ENCODE data around the gene SAMMSON.

SAMMSON gene

GRCh38 chr3:70086336-70086735 lies 86.8 kb downstream of the SAMMSON start:
- TF ChIP-seq FOXP2 (optimal IDR thresholded peaks at IDR 0.05; ENCODE audit: borderline replicate concordance, extremely low read depth, extremely low read length, insufficient read depth) (no peak), TAF1 (IDR thresholded peaks at IDR 0.05; ENCODE audit: borderline replicate concordance, insufficient read depth, low read length) (no peak), POLR2AphosphoS5 (IDR thresholded peaks at IDR 0.05; ENCODE audit: low read depth, low read length) (no peak), SIN3A (IDR thresholded peaks at IDR 0.05; ENCODE audit: borderline replicate concordance, insufficient read depth, low read length) (no peak)
- TF ChIP-seq, protein P1, sequence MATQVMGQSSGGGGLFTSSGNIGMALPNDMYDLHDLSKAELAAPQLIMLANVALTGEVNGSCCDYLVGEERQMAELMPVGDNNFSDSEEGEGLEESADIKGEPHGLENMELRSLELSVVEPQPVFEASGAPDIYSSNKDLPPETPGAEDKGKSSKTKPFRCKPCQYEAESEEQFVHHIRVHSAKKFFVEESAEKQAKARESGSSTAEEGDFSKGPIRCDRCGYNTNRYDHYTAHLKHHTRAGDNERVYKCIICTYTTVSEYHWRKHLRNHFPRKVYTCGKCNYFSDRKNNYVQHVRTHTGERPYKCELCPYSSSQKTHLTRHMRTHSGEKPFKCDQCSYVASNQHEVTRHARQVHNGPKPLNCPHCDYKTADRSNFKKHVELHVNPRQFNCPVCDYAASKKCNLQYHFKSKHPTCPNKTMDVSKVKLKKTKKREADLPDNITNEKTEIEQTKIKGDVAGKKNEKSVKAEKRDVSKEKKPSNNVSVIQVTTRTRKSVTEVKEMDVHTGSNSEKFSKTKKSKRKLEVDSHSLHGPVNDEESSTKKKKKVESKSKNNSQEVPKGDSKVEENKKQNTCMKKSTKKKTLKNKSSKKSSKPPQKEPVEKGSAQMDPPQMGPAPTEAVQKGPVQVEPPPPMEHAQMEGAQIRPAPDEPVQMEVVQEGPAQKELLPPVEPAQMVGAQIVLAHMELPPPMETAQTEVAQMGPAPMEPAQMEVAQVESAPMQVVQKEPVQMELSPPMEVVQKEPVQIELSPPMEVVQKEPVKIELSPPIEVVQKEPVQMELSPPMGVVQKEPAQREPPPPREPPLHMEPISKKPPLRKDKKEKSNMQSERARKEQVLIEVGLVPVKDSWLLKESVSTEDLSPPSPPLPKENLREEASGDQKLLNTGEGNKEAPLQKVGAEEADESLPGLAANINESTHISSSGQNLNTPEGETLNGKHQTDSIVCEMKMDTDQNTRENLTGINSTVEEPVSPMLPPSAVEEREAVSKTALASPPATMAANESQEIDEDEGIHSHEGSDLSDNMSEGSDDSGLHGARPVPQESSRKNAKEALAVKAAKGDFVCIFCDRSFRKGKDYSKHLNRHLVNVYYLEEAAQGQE (IDR thresholded peaks at IDR 0.05; ENCODE audit: insufficient read depth in 1 of 2, low read depth in 2 of 2, low read length in 2 of 2) = no peak

DNA sequence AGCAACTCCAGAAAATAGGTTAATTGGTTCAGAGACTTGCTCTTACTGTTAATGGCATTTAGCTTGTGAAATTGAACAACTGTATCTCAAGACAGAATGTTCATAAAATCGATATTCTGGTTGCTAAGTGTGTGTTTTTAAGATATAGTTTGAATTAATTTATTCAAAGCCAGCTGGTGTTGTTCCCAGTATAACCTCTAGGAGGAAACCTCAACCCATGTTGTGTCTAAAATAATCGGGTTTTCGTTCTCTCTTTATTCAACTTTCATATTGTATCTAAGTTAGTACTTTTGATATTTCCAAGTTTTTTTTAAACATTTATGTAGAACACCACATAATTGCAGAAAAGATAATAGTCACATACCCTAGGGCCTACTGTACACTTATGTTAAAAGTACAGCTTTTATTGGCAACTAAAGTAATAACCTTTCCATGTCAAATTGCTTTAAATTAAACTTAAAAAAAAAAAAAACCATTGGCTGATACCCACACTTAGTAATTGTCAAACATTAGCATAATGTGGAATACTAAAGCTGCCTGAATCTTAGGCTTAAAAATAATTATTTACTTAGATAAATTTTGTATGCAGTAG lies 90.9 kb downstream of the SAMMSON start:
- TF ChIP-seq POLR2AphosphoS5 (IDR thresholded peaks at IDR 0.05; ENCODE audit: low read depth, low read length) = no peak

- TF ChIP-seq TAF1 (IDR thresholded peaks at IDR 0.05; ENCODE audit: borderline replicate concordance, insufficient read depth, low read length) = no peak
- no peak for TF ChIP-seq SIN3A (IDR thresholded peaks at IDR 0.05; ENCODE audit: borderline replicate concordance, insufficient read depth, low read length)
- TF ChIP-seq, protein P1 (IDR thresholded peaks at IDR 0.05; ENCODE audit: insufficient read depth in 1 of 2, low read depth in 2 of 2, low read length in 2 of 2) = no peak
- TF ChIP-seq POLR2AphosphoS5 (IDR thresholded peaks at IDR 0.05; ENCODE audit: low read depth, low read length) = no peak
- TF ChIP-seq FOXP2 (optimal IDR thresholded peaks at IDR 0.05; ENCODE audit: borderline replicate concordance, extremely low read depth, extremely low read length, insufficient read depth) = no peak
Observed at GRCh38 chr3:70094197-70094596, 94.7 kb downstream of the SAMMSON start.

DNA sequence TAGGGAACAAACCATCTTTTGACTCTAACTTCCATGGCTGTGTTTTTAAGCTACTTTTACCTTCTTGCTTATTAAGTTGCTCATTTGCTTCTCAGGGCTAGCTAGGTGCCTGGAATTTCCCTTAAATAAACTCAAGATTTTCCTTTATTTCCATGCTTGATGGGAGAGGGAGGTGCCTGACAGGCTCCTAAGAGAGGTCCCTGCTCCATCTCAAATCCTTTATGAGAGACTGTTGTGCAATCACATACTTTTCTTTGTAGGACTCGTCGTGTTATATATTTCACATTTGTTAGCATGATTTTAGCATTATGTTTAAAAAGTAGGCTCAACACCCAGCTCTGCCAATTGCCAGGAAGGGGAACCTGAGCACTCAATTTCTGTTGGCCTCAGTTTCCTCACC lies 95.7 kb downstream of the SAMMSON start:
- TF ChIP-seq SIN3A (IDR thresholded peaks at IDR 0.05; ENCODE audit: borderline replicate concordance, insufficient read depth, low read length) = no peak
- TF ChIP-seq POLR2AphosphoS5 (IDR thresholded peaks at IDR 0.05; ENCODE audit: low read depth, low read length) = no peak
- TF ChIP-seq, protein P1 (IDR thresholded peaks at IDR 0.05; ENCODE audit: insufficient read depth in 1 of 2, low read depth in 2 of 2, low read length in 2 of 2) = no peak
- no peak for TF ChIP-seq FOXP2 (optimal IDR thresholded peaks at IDR 0.05; ENCODE audit: borderline replicate concordance, extremely low read depth, extremely low read length, insufficient read depth)
- TF ChIP-seq TAF1 (IDR thresholded peaks at IDR 0.05; ENCODE audit: borderline replicate concordance, insufficient read depth, low read length) = no peak

DNA sequence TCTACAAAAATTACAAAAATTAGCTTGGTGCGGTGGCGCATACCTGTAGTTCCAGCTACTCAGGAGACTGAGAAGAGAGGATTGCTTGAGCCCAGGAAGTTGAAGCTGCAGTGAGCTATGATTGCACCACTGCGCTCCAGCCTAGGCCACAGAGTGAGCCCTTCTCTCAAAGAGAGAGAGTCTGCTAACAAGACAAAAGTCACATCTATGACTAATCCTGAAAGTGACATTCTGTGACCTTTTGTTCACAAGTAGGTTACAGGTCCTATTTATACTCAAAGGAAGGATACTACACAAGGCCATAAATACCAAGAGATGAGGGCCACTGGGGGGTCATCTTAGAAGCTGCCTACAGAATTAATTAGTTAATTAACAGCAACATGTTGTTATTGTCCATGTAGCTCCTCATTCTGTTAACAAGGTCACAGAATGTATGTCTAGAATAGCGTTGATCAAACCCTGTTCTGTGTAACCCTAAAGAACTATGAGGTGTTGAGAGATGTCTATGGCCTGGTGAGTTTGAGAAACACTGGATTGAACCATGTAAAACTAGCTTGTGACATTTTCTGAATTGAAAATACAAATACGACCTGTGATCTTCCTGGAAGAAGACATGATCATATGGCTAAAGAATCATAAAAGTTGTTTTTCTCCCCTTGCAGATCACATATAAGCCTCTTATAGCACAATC lies 97.0 kb downstream of the SAMMSON start:
- TF ChIP-seq FOXP2 (optimal IDR thresholded peaks at IDR 0.05; ENCODE audit: borderline replicate concordance, extremely low read depth, extremely low read length, insufficient read depth) (no peak), TAF1 (IDR thresholded peaks at IDR 0.05; ENCODE audit: borderline replicate concordance, insufficient read depth, low read length) (no peak)

DNA sequence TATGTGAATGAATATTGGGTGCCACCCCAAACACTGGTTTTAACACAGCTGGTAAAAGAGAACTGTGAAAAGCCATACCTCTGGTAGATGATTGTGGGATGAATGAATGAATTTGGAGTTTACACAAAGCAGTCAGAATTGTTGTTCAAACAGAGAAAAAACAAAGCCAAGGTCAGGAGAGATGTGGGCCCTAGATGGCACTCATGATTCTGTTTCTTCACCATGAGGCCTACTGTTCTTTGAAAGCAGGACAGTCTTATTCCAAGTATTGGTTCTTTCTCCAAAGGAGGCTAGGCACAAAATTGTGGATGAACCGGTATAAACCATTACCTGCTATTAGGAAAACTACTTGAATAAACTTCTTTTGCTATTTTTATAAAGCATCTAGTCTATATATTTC lies 97.6 kb downstream of the SAMMSON start:
- no peak for TF ChIP-seq TAF1 (IDR thresholded peaks at IDR 0.05; ENCODE audit: borderline replicate concordance, insufficient read depth, low read length)
- TF ChIP-seq POLR2AphosphoS5 (IDR thresholded peaks at IDR 0.05; ENCODE audit: low read depth, low read length) = no peak
- no peak for TF ChIP-seq SIN3A (IDR thresholded peaks at IDR 0.05; ENCODE audit: borderline replicate concordance, insufficient read depth, low read length)
- TF ChIP-seq, protein P1 (IDR thresholded peaks at IDR 0.05; ENCODE audit: insufficient read depth in 1 of 2, low read depth in 2 of 2, low read length in 2 of 2) = no peak
- TF ChIP-seq FOXP2 (optimal IDR thresholded peaks at IDR 0.05; ENCODE audit: borderline replicate concordance, extremely low read depth, extremely low read length, insufficient read depth) = no peak
